ENCODE data around the gene RERE. TPM values are rescaled to one million over a fixed set of nuclear protein-coding genes. Genes with fewer than 3 reads are reported as not detected.

Gene RERE
- total and polyA plus RNA-seq, 2 experiments from 2014 or later, result 148 to 170 TPM

DNA sequence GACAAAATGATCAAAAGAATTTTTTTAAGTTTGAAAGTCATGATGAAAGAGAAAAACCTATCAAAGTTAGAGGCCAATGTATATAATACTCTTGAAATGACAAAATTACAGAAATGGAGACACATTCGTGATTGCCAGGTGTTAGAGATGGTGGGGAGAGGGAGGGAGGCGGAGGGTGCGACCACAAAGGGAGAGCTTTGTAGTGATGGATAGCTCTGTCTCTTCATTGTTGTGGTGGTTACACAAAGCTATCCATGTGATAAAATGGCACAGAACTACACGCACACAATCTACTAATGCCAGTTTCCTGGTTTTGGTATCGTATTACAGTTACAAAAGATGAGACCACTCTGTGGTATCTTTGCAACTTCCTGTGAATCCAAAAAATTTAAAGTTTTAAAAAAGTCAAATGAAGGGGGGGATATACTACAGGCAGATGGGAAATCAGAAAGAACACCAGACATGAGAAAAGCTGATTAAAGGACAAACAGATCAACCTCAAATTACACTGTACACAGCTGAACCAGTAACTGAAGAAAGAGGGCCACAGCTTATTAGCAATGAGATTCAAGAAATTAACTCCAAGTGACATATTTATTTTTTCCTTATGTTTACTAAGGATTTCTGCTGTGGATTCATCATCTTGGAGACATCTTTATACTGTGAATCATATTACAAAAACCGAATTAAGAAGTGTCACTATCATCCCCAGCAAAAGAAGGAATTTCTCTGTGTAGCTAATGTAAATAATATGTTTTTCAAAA lies 300.5 kb downstream of the RERE start:
- no peaks in the 10 kb centered on the region for H3F3A ChIP-seq (replicated peaks; ENCODE audit: low read depth)
- no peaks in the 10 kb centered on the region for H3K9me2 ChIP-seq (ENCODE audit: insufficient read depth)
- H3K27ac ChIP-seq (ENCODE audit: low read depth), result 0 out of 2 replicates have a peak overlapping the region, but pooled peaks have one; percentile 18
- no peak overlapping the region; the same call in 1 of the 2 replicates for H3K4me2 ChIP-seq
- H4K20me1 ChIP-seq (replicated peaks; ENCODE audit: insufficient read depth), result peaks cover 10% of the 10 kb centered on the region
- TF ChIP-seq, protein P1, sequence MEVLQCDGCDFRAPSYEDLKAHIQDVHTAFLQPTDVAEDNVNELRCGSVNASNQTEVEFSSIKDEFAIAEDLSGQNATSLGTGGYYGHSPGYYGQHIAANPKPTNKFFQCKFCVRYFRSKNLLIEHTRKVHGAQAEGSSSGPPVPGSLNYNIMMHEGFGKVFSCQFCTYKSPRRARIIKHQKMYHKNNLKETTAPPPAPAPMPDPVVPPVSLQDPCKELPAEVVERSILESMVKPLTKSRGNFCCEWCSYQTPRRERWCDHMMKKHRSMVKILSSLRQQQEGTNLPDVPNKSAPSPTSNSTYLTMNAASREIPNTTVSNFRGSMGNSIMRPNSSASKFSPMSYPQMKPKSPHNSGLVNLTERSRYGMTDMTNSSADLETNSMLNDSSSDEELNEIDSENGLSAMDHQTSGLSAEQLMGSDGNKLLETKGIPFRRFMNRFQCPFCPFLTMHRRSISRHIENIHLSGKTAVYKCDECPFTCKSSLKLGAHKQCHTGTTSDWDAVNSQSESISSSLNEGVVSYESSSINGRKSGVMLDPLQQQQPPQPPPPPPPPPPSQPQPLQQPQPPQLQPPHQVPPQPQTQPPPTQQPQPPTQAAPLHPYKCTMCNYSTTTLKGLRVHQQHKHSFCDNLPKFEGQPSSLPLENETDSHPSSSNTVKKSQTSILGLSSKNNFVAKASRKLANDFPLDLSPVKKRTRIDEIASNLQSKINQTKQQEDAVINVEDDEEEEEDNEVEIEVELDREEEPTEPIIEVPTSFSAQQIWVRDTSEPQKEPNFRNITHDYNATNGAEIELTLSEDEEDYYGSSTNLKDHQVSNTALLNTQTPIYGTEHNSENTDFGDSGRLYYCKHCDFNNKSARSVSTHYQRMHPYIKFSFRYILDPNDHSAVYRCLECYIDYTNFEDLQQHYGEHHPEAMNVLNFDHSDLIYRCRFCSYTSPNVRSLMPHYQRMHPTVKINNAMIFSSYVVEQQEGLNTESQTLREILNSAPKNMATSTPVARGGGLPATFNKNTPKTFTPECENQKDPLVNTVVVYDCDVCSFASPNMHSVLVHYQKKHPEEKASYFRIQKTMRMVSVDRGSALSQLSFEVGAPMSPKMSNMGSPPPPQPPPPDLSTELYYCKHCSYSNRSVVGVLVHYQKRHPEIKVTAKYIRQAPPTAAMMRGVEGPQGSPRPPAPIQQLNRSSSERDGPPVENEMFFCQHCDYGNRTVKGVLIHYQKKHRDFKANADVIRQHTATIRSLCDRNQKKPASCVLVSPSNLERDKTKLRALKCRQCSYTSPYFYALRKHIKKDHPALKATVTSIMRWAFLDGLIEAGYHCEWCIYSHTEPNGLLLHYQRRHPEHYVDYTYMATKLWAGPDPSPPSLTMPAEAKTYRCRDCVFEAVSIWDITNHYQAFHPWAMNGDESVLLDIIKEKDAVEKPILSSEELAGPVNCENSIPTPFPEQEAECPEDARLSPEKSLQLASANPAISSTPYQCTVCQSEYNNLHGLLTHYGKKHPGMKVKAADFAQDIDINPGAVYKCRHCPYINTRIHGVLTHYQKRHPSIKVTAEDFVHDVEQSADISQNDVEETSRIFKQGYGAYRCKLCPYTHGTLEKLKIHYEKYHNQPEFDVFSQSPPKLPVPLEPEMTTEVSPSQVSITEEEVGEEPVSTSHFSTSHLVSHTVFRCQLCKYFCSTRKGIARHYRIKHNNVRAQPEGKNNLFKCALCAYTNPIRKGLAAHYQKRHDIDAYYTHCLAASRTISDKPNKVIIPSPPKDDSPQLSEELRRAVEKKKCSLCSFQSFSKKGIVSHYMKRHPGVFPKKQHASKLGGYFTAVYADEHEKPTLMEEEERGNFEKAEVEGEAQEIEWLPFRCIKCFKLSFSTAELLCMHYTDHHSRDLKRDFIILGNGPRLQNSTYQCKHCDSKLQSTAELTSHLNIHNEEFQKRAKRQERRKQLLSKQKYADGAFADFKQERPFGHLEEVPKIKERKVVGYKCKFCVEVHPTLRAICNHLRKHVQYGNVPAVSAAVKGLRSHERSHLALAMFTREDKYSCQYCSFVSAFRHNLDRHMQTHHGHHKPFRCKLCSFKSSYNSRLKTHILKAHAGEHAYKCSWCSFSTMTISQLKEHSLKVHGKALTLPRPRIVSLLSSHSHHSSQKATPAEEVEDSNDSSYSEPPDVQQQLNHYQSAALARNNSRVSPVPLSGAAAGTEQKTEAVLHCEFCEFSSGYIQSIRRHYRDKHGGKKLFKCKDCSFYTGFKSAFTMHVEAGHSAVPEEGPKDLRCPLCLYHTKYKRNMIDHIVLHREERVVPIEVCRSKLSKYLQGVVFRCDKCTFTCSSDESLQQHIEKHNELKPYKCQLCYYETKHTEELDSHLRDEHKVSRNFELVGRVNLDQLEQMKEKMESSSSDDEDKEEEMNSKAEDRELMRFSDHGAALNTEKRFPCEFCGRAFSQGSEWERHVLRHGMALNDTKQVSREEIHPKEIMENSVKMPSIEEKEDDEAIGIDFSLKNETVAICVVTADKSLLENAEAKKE (CRISPR knock-in tag; IDR thresholded peaks at IDR 0.05), result no peak
- TF ChIP-seq JUNB (IDR thresholded peaks at IDR 0.05; ENCODE audit: unreplicated experiment) (no peak), ZNF114 (CRISPR knock-in tag; IDR thresholded peaks at IDR 0.05) (no peak), CREB1 (CRISPR knock-in tag; IDR thresholded peaks at IDR 0.05; ENCODE audit: low read depth) (no peak)
- TF ChIP-seq, protein P2, sequence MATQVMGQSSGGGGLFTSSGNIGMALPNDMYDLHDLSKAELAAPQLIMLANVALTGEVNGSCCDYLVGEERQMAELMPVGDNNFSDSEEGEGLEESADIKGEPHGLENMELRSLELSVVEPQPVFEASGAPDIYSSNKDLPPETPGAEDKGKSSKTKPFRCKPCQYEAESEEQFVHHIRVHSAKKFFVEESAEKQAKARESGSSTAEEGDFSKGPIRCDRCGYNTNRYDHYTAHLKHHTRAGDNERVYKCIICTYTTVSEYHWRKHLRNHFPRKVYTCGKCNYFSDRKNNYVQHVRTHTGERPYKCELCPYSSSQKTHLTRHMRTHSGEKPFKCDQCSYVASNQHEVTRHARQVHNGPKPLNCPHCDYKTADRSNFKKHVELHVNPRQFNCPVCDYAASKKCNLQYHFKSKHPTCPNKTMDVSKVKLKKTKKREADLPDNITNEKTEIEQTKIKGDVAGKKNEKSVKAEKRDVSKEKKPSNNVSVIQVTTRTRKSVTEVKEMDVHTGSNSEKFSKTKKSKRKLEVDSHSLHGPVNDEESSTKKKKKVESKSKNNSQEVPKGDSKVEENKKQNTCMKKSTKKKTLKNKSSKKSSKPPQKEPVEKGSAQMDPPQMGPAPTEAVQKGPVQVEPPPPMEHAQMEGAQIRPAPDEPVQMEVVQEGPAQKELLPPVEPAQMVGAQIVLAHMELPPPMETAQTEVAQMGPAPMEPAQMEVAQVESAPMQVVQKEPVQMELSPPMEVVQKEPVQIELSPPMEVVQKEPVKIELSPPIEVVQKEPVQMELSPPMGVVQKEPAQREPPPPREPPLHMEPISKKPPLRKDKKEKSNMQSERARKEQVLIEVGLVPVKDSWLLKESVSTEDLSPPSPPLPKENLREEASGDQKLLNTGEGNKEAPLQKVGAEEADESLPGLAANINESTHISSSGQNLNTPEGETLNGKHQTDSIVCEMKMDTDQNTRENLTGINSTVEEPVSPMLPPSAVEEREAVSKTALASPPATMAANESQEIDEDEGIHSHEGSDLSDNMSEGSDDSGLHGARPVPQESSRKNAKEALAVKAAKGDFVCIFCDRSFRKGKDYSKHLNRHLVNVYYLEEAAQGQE (IDR thresholded peaks at IDR 0.05; ENCODE audit: unreplicated experiment), result no peak
- TF ChIP-seq, protein P3, sequence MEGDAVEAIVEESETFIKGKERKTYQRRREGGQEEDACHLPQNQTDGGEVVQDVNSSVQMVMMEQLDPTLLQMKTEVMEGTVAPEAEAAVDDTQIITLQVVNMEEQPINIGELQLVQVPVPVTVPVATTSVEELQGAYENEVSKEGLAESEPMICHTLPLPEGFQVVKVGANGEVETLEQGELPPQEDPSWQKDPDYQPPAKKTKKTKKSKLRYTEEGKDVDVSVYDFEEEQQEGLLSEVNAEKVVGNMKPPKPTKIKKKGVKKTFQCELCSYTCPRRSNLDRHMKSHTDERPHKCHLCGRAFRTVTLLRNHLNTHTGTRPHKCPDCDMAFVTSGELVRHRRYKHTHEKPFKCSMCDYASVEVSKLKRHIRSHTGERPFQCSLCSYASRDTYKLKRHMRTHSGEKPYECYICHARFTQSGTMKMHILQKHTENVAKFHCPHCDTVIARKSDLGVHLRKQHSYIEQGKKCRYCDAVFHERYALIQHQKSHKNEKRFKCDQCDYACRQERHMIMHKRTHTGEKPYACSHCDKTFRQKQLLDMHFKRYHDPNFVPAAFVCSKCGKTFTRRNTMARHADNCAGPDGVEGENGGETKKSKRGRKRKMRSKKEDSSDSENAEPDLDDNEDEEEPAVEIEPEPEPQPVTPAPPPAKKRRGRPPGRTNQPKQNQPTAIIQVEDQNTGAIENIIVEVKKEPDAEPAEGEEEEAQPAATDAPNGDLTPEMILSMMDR (conservative IDR thresholded peaks at IDR 0.05; ENCODE audit: low read depth in 2 of 2), result no peak
- H3K9me3 Mint-ChIP-seq, result no peaks in the 10 kb centered on the region; the same call in 2 of the 3 replicates
- H3K36me3 Mint-ChIP-seq (ENCODE audit: low read depth), result peaks cover 9% of the 10 kb centered on the region; the same call in 1 of the 3 replicates
- no peak overlapping the region for H2AFZ ChIP-seq
- H3K27ac Mint-ChIP-seq, result peak overlapping the region; percentile 3; the same call in 1 of the 2 replicates
- no peaks in the 10 kb centered on the region for H3K27me3 ChIP-seq (ENCODE audit: insufficient read depth)
- no peak overlapping the region for H3K4me3 ChIP-seq
- H3K36me3 ChIP-seq (ENCODE audit: insufficient read depth), result no peaks in the 10 kb centered on the region
- peaks cover 4% of the 10 kb centered on the region for H3K27me3 Mint-ChIP-seq (ENCODE audit: insufficient read depth, low read depth, poor library complexity)
- peaks cover 92% of the 10 kb centered on the region for H3K79me2 ChIP-seq (replicated peaks; ENCODE audit: insufficient read depth)
- H3K4me1 Mint-ChIP-seq, result peaks cover 35% of the 10 kb centered on the region
- ATAC-seq (peak; percentile 22; the same call in 1 of the 3 replicates), DNase-seq (ENCODE audit: low spot score) (no peak)
- H3K4me1 ChIP-seq (ENCODE audit: insufficient read depth), result peaks cover 23% of the 10 kb centered on the region
- H3K4me3 Mint-ChIP-seq, result no peak overlapping the region
